Measurements from ENCODE around the gene LEKR1.

LEKR1 gene

GRCh38 chr3:157086060-157086750 lies 260.1 kb downstream of the LEKR1 start:
- peak; percentile 43 for DNase-seq

GRCh38 chr3:157086775-157087174 lies 260.6 kb downstream of the LEKR1 start:
- DNase-seq: no peak

GRCh38 chr3:157087373-157087772 lies 261.2 kb downstream of the LEKR1 start:
- DNase-seq: no peak

GRCh38 chr3:157087780-157088600 lies 261.8 kb downstream of the LEKR1 start:
- no peak for DNase-seq

- peak; percentile 97 for DNase-seq
These were observed 262.7 kb downstream of the LEKR1 start for GRCh38 chr3:157088601-157089454.

GRCh38 chr3:157089455-157090221 lies 263.5 kb downstream of the LEKR1 start:
- DNase-seq: no peak

- DNase-seq: no peak
These were observed 265.1 kb downstream of the LEKR1 start for GRCh38 chr3:157091083-157091833.

GRCh38 chr3:157092230-157092629 lies 266.1 kb downstream of the LEKR1 start:
- no peak for DNase-seq

- no peak for DNase-seq
These were observed 266.9 kb downstream of the LEKR1 start for GRCh38 chr3:157093096-157093495.

GRCh38 chr3:157094301-157094700 lies 268.1 kb downstream of the LEKR1 start:
- DNase-seq: no peak

- DNase-seq: no peak
These were observed 268.8 kb downstream of the LEKR1 start for GRCh38 chr3:157094751-157095480.
